Measurements from ENCODE around the gene MAST4. TPM values are rescaled to one million over a fixed set of nuclear protein-coding genes. Genes with fewer than 3 reads are reported as not detected.
A peak's percentile ranks its signal among the peaks of the same experiment; 100 is the strongest.

Gene MAST4
- total and polyA plus RNA-seq, 2 of the 4 experiments (the other 2 are of a cell fraction), result 4.8 to 6.8 TPM

DNA sequence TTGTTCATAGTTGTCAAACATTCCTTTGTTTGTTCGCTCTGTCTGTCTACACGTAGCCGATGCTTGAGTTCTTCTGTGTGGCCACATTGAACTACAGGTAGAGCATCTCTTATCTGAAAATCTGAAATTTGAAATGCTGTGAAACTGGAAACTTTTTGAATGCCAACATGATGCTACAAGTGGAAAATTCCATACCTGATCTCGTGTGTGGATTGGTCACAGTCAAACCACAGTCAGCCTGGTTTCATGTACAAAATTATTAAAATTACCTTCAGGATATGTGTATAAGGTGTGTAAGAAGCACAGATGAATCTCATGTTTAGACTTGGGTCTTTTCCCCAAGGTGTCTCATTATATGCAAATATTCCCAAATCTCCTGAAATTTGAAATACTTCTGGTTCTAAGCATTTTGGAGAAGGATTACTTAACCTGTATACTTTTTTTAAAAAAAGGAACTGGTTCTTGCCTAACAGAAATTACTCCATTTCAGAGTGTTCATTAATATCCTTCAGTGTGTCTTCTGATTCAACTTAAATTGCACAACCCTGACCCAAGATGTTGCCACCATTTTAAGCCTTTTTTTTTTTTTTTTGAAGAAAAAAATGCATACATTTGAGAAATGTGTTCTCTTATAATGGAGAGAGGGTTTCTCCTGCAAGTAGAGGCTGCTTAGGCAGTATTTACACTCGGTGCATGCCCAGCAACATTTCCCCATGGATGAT lies 254.3 kb downstream of the MAST4 start:
- WGBS, 2 experiments (ENCODE audit: extremely low coverage in 2 of 2, insufficient read length in 1 of 2), result no CpG with 5 or more reads among the region's 5 CpGs
- H3K4me1 ChIP-seq (ENCODE audit: control insufficient read depth, insufficient read depth, low read length), result peaks cover 5% of the 10 kb centered on the region; the same call in 1 of the 2 replicates
- peak; percentile 8 for DNase-seq
- dilution Hi-C loops (cut with HindIII; ENCODE audit: low sequenced_read_pairs, unreplicated experiment), result no loop called here
- no peak overlapping the region for H3K56ac ChIP-seq (ENCODE audit: extremely low read depth, insufficient read depth, low read length)
- no peaks in the 10 kb centered on the region for H3K9me3 ChIP-seq (ENCODE audit: control insufficient read depth, insufficient read depth, low read length)
- H4K5ac ChIP-seq (ENCODE audit: low read depth, low read length), result no peak overlapping the region
- H4K91ac ChIP-seq (ENCODE audit: insufficient read depth, low read depth, low read length), result peak overlapping the region; percentile 57; the same call in 1 of the 2 replicates
- no peak overlapping the region for H2AK5ac ChIP-seq (ENCODE audit: low read depth, low read length)
- ChIA-PET CTCF (interaction anchor here (1.5 kb wide), 1 partner anchor 11 kb away, joined by 3 read pairs; no protein-coding TSS in a partner anchor), POLR2A (ENCODE audit: unreplicated experiment) (no interaction called here)
- no peak overlapping the region for H3K4me2 ChIP-seq (ENCODE audit: low read depth, low read length)
- ATAC-seq (ENCODE audit: low read depth), result no peak
- H3K79me1 ChIP-seq (ENCODE audit: low read depth in 1 of 2, low read length in 2 of 2), result no peaks in the 10 kb centered on the region
- no peak overlapping the region for H3K4me3 ChIP-seq (ENCODE audit: insufficient read depth, low read depth, low read length)
- H2BK5ac ChIP-seq (ENCODE audit: low read depth, low read length, poor library complexity, severe bottlenecking), result no peak overlapping the region
- H2BK20ac ChIP-seq (ENCODE audit: low read depth, low read length), result 0 out of 2 replicates have a peak overlapping the region, but pooled peaks have one; percentile 6
- intact Hi-C loops (cut with micrococcal nuclease), result no loop called here
- no peak overlapping the region for H3K23ac ChIP-seq (ENCODE audit: low read depth, low read length)
- 0 out of 2 replicates have a peak overlapping the region, but pooled peaks have one; percentile 41 for H3K4ac ChIP-seq (ENCODE audit: low read depth, low read length)
- H3K27me3 ChIP-seq (ENCODE audit: control insufficient read depth, insufficient read depth, low read length), result no peaks in the 10 kb centered on the region
- H2AK9ac ChIP-seq (replicated peaks; ENCODE audit: low read depth, low read length, poor library complexity), result no peak overlapping the region
- no peak overlapping the region for H2AFZ ChIP-seq (replicated peaks; ENCODE audit: low read length, poor library complexity)
- no peaks in the 10 kb centered on the region for H3K9me1 ChIP-seq (ENCODE audit: insufficient read depth, low read length)
- H2BK120ac ChIP-seq (ENCODE audit: low read depth, low read length), result peak overlapping the region; percentile 32; the same call in 1 of the 2 replicates
- no TSS peak for BruUV-seq (replicated peaks)
- in situ Hi-C loops (cut with MboI; ENCODE audit: low sequenced_read_pairs), result no loop called here
- no peaks in the 10 kb centered on the region for H3K36me3 ChIP-seq (ENCODE audit: control insufficient read depth, insufficient read depth, low read length)
- no peaks in the 10 kb centered on the region for H4K20me1 ChIP-seq (ENCODE audit: insufficient read depth, low read length)
- H2BK15ac ChIP-seq (ENCODE audit: low read depth, low read length), result no peak overlapping the region
- H4K8ac ChIP-seq (ENCODE audit: low read depth in 2 of 2, low read length in 2 of 2), result peak overlapping the region in 1 of 2 experiments; percentile 57; a peak in 1 of 4 replicates
- no peak overlapping the region for H3K18ac ChIP-seq (ENCODE audit: low read depth, low read length)
- TF ChIP-seq CEBPB (IDR thresholded peaks at IDR 0.05; ENCODE audit: low read depth, low read length) (peak; percentile 48; the same call in 1 of the 2 replicates), SMC3 (IDR thresholded peaks at IDR 0.05; ENCODE audit: low read depth, low read length) (no peak)
- no peak overlapping the region for H3K9ac ChIP-seq (ENCODE audit: low read depth, low read length)
- no peak overlapping the region for H3K27ac ChIP-seq (ENCODE audit: insufficient read depth, low read length)
- H3K14ac ChIP-seq (replicated peaks; ENCODE audit: low read depth, low read length), result no peak overlapping the region

Measured in IMR-90 (cell line).